Activated naive CD4-positive, alpha-beta T cell treated with anti-CD3 and anti-CD28 coated beads, Interleukin-2, amount 50 U/mL, for 72 hours (primary cell): Measurements from ENCODE around the gene KRT85. TPM values are rescaled to one million over a fixed set of nuclear protein-coding genes. Genes with fewer than 3 reads are reported as not detected.
"Not testable (repeated sequence)": the region's sequence is repeated elsewhere in the genome, so short reads cannot be mapped to it uniquely, and the experiment has no call there.

Experiments
- ATAC-seq, 2 donors: fragments of 150-1000 bp; cut with Tn5 transposase; 2 replicates each; pipeline ENCODE4 v1.10.0; 2021; ENCODE audit warnings: mild to moderate bottlenecking in 2 of 2, moderate library complexity in 2 of 2
- DNase-seq, 2 donors: peaks; one replicate each; pipeline ENCODE4 v3.0.0; 2021 to 2022; ENCODE audit warnings: low spot score in 2 of 2
- H3K27ac Mint-ChIP-seq, 2 donors: one replicate each; pipeline ENCODE4 v1.8.0; 2022; ENCODE audit warnings: mild to moderate bottlenecking in 2 of 2, mixed read lengths in 2 of 2
- H3K36me3 Mint-ChIP-seq, 2 donors: one replicate each; pipeline ENCODE4 v1.8.0; 2022; ENCODE audit warnings: mixed read lengths in 2 of 2
- H3K9me3 Mint-ChIP-seq, 2 donors: one replicate each; pipeline ENCODE4 v1.8.0; 2022; ENCODE audit warnings: mixed read lengths in 2 of 2
- total RNA-seq, 2 donors: library from RNA; stranded (reverse); gene quantifications; one replicate each; pipeline ENCODE4 v1.2.3, GENCODE V29; 2022

The KRT85 gene
- total RNA-seq: not detected

- ATAC-seq (no peak), DNase-seq (no peak)
- no peaks in the 10 kb centered on the region for H3K9me3 Mint-ChIP-seq
- H3K27ac Mint-ChIP-seq: no peak within 1 kb of the TSS
- H3K36me3 Mint-ChIP-seq: no peaks in the 10 kb centered on the region
Measured at GRCh38 chr12:52366738-52367485, at the start of gene KRT85. Gene KRT85, minus strand, starts transcription at chr12:52367481. Its CDS starts 76 bp downstream, at chr12:52367405.

- DNase-seq (no peak), ATAC-seq (no peak)
- Mint-ChIP-seq H3K36me3 (no peaks in the 10 kb centered on the region), H3K27ac (no peak overlapping the region), H3K9me3 (no peaks in the 10 kb centered on the region)
Measured at GRCh38 chr12:52416795-52417194, 49.5 kb upstream of the KRT85 start.

GRCh38 chr12:52415870-52416750 is 48.8 kb upstream of the KRT85 start:
- no peak for ATAC-seq
- Mint-ChIP-seq H3K36me3 (no peaks in the 10 kb centered on the region), H3K9me3 (no peaks in the 10 kb centered on the region), H3K27ac (peak overlapping the region in 1 of 2 donors; percentile 33)
- no peak for DNase-seq

GRCh38 chr12:52414936-52415335 is 47.7 kb upstream of the KRT85 start:
- Mint-ChIP-seq H3K9me3 (no peaks in the 10 kb centered on the region), H3K27ac (no peak overlapping the region), H3K36me3 (no peaks in the 10 kb centered on the region)
- DNase-seq: no peak
- ATAC-seq: no peak

GRCh38 chr12:52413782-52414345 is 46.6 kb upstream of the KRT85 start:
- DNase-seq (no peak), ATAC-seq (no peak)
- no peaks in the 10 kb centered on the region for H3K36me3 Mint-ChIP-seq
- H3K27ac Mint-ChIP-seq: no peak overlapping the region
- H3K9me3 Mint-ChIP-seq: no peaks in the 10 kb centered on the region

- Mint-ChIP-seq H3K9me3 (no peaks in the 10 kb centered on the region), H3K27ac (no peak overlapping the region), H3K36me3 (no peaks in the 10 kb centered on the region)
- DNase-seq (no peak), ATAC-seq (no peak)
Measured at GRCh38 chr12:52413202-52413601, 45.9 kb upstream of the KRT85 start.

GRCh38 chr12:52411815-52412214 is 44.5 kb upstream of the KRT85 start:
- no peaks in the 10 kb centered on the region for H3K36me3 Mint-ChIP-seq
- no peaks in the 10 kb centered on the region for H3K9me3 Mint-ChIP-seq
- no peak for DNase-seq
- ATAC-seq: no peak
- H3K27ac Mint-ChIP-seq: peak overlapping the region in 1 of 2 donors; percentile 79

GRCh38 chr12:52410589-52411248 is 43.4 kb upstream of the KRT85 start:
- H3K36me3 Mint-ChIP-seq, H3K27ac Mint-ChIP-seq, ATAC-seq, H3K9me3 Mint-ChIP-seq, DNase-seq: not testable (repeated sequence)

GRCh38 chr12:52407918-52408317 is 40.6 kb upstream of the KRT85 start:
- Mint-ChIP-seq H3K36me3 (no peaks in the 10 kb centered on the region), H3K27ac (no peak overlapping the region), H3K9me3 (no peaks in the 10 kb centered on the region)
- DNase-seq: no peak
- no peak for ATAC-seq

- Mint-ChIP-seq H3K27ac (peak within 1 kb of the TSS in 1 of 2 donors; percentile 68), H3K36me3 (no peaks in the 10 kb centered on the region), H3K9me3 (no peaks in the 10 kb centered on the region)
- ATAC-seq: no peak
- DNase-seq: no peak
Measured at GRCh38 chr12:52405922-52406385, 38.7 kb upstream of the KRT85 start, which contains the start of gene KRT82. Gene KRT82, minus strand, starts transcription at chr12:52406335. Its CDS starts 58 bp downstream, at chr12:52406277.

- Mint-ChIP-seq H3K9me3 (no peaks in the 10 kb centered on the region), H3K27ac (no peak overlapping the region), H3K36me3 (no peaks in the 10 kb centered on the region)
- ATAC-seq (no peak), DNase-seq (no peak)
Measured at GRCh38 chr12:52404951-52405350, 37.7 kb upstream of the KRT85 start.

- ATAC-seq (no peak), DNase-seq (no peak)
- Mint-ChIP-seq H3K36me3 (no peaks in the 10 kb centered on the region), H3K9me3 (no peaks in the 10 kb centered on the region), H3K27ac (no peak overlapping the region)
Measured at GRCh38 chr12:52403561-52403960, 36.3 kb upstream of the KRT85 start.

- Mint-ChIP-seq H3K36me3 (no peaks in the 10 kb centered on the region), H3K9me3 (no peaks in the 10 kb centered on the region), H3K27ac (peak overlapping the region in 1 of 2 donors; percentile 44)
- no peak for DNase-seq
- no peak for ATAC-seq
Measured at GRCh38 chr12:52402873-52403540, 35.7 kb upstream of the KRT85 start.

- Mint-ChIP-seq H3K27ac (no peak overlapping the region), H3K36me3 (no peaks in the 10 kb centered on the region), H3K9me3 (no peaks in the 10 kb centered on the region)
- ATAC-seq: no peak
- DNase-seq: no peak
Measured at GRCh38 chr12:52402377-52402776, 35.1 kb upstream of the KRT85 start.

GRCh38 chr12:52401926-52402325 is 34.6 kb upstream of the KRT85 start:
- Mint-ChIP-seq H3K36me3 (no peaks in the 10 kb centered on the region), H3K9me3 (no peaks in the 10 kb centered on the region), H3K27ac (no peak overlapping the region)
- DNase-seq (no peak), ATAC-seq (no peak)

- Mint-ChIP-seq H3K27ac (no peak overlapping the region), H3K36me3 (no peaks in the 10 kb centered on the region), H3K9me3 (no peaks in the 10 kb centered on the region)
- no peak for ATAC-seq
- no peak for DNase-seq
Measured at GRCh38 chr12:52401526-52401925, 34.2 kb upstream of the KRT85 start.
